Measurements from ENCODE around the gene RHBDD3.

Gene RHBDD3

GRCh38 chr22:29257751-29258181, 10.0 kb downstream of the RHBDD3 start:
- no peaks in the 10 kb centered on the region for H3K9me2 ChIP-seq (replicated peaks; ENCODE audit: insufficient read depth, low read length)
- no peak overlapping the region for H3K4me2 ChIP-seq (ENCODE audit: low read depth, low read length)
- H3K27me3 ChIP-seq (replicated peaks; ENCODE audit: insufficient read depth, low read length), result no peaks in the 10 kb centered on the region
- H3K9me3 ChIP-seq (replicated peaks; ENCODE audit: insufficient read depth, low read length), result no peaks in the 10 kb centered on the region
- no peak overlapping the region for H3K27ac ChIP-seq (ENCODE audit: low read length)
- H3K36me3 ChIP-seq (replicated peaks; ENCODE audit: insufficient read depth, low read length), result no peaks in the 10 kb centered on the region
- H2AFZ ChIP-seq (ENCODE audit: low read length), result no peak overlapping the region
- H3K79me2 ChIP-seq (ENCODE audit: low read length), result no peaks in the 10 kb centered on the region
- no peak for DNase-seq
- no peaks in the 10 kb centered on the region for H3F3A ChIP-seq (ENCODE audit: insufficient read depth, low read length)
- no peak for TF ChIP-seq EZH2phosphoT487 (IDR thresholded peaks at IDR 0.05; ENCODE audit: low read length)
- no peak for TF ChIP-seq EZH2 (optimal IDR thresholded peaks at IDR 0.05; ENCODE audit: low read depth, low read length)
- no peak for TF ChIP-seq CTCF (IDR thresholded peaks at IDR 0.05; ENCODE audit: low read length)
- H3K4me3 ChIP-seq (ENCODE audit: low read length), result no peak overlapping the region
- H3K9ac ChIP-seq (ENCODE audit: low read length), result no peak overlapping the region
- H4K20me1 ChIP-seq (ENCODE audit: insufficient read depth, low read length), result no peaks in the 10 kb centered on the region
- no peaks in the 10 kb centered on the region for H3K4me1 ChIP-seq (ENCODE audit: low read length)

GRCh38 chr22:29256606-29257325, 11.0 kb downstream of the RHBDD3 start:
- H3F3A ChIP-seq (ENCODE audit: insufficient read depth, low read length), result no peaks in the 10 kb centered on the region
- H3K4me1 ChIP-seq (ENCODE audit: low read length), result no peaks in the 10 kb centered on the region
- TF ChIP-seq EZH2 (optimal IDR thresholded peaks at IDR 0.05; ENCODE audit: low read depth, low read length) (no peak), CTCF (IDR thresholded peaks at IDR 0.05; ENCODE audit: low read length) (no peak), EZH2phosphoT487 (IDR thresholded peaks at IDR 0.05; ENCODE audit: low read length) (no peak)
- no peaks in the 10 kb centered on the region for H3K9me3 ChIP-seq (replicated peaks; ENCODE audit: insufficient read depth, low read length)
- no peaks in the 10 kb centered on the region for H3K9me2 ChIP-seq (replicated peaks; ENCODE audit: insufficient read depth, low read length)
- no peaks in the 10 kb centered on the region for H4K20me1 ChIP-seq (ENCODE audit: insufficient read depth, low read length)
- no peak for DNase-seq
- no peak overlapping the region for H3K27ac ChIP-seq (ENCODE audit: low read length)
- no peak overlapping the region for H2AFZ ChIP-seq (ENCODE audit: low read length)
- no peaks in the 10 kb centered on the region for H3K27me3 ChIP-seq (replicated peaks; ENCODE audit: insufficient read depth, low read length)
- no peak overlapping the region for H3K9ac ChIP-seq (ENCODE audit: low read length)
- H3K79me2 ChIP-seq (ENCODE audit: low read length), result no peaks in the 10 kb centered on the region
- no peaks in the 10 kb centered on the region for H3K36me3 ChIP-seq (replicated peaks; ENCODE audit: insufficient read depth, low read length)
- H3K4me3 ChIP-seq (ENCODE audit: low read length), result no peak overlapping the region
- no peak overlapping the region for H3K4me2 ChIP-seq (ENCODE audit: low read depth, low read length)

- Histone ChIP-seq H2AFZ (ENCODE audit: low read length) (no peak overlapping the region), H3F3A (ENCODE audit: insufficient read depth, low read length) (no peaks in the 10 kb centered on the region), H3K4me1 (ENCODE audit: low read length) (no peaks in the 10 kb centered on the region), H3K4me3 (ENCODE audit: low read length) (no peak overlapping the region), H3K36me3 (replicated peaks; ENCODE audit: insufficient read depth, low read length) (no peaks in the 10 kb centered on the region), H3K79me2 (ENCODE audit: low read length) (no peaks in the 10 kb centered on the region), H3K9ac (ENCODE audit: low read length) (no peak overlapping the region), H3K9me3 (replicated peaks; ENCODE audit: insufficient read depth, low read length) (no peaks in the 10 kb centered on the region), H4K20me1 (ENCODE audit: insufficient read depth, low read length) (no peaks in the 10 kb centered on the region), H3K4me2 (ENCODE audit: low read depth, low read length) (no peak overlapping the region), H3K27ac (ENCODE audit: low read length) (no peak overlapping the region), H3K27me3 (replicated peaks; ENCODE audit: insufficient read depth, low read length) (no peaks in the 10 kb centered on the region), H3K9me2 (replicated peaks; ENCODE audit: insufficient read depth, low read length) (no peaks in the 10 kb centered on the region)
- no peak for DNase-seq
- TF ChIP-seq CTCF (IDR thresholded peaks at IDR 0.05; ENCODE audit: low read length) (no peak), EZH2 (optimal IDR thresholded peaks at IDR 0.05; ENCODE audit: low read depth, low read length) (no peak), EZH2phosphoT487 (IDR thresholded peaks at IDR 0.05; ENCODE audit: low read length) (no peak)
Measured at GRCh38 chr22:29255064-29255621, 12.6 kb downstream of the RHBDD3 start.

All from MM.1S (cell line).